HG02870 (cell line): ENCODE results near the gene SMIM9.
"Not testable (repeated sequence)": the region's sequence is repeated elsewhere in the genome, so short reads cannot be mapped to it uniquely, and the experiment has no call there.

Source experiments
- ATAC-seq: cut with Tn5 transposase; IDR thresholded peaks from one replicate; pipeline ENCODE4 v1.9.1; 2021; ENCODE audit warnings: mild to moderate bottlenecking, moderate library complexity; ENCODE audit not compliant: unreplicated experiment

The SMIM9 gene

GRCh38 chrX:154834562-154834961 is at the start of gene SMIM9:
SMIM9 (minus strand) TSS chrX:154834662; CDS start chrX:154830856, 3,806 bp downstream.
- ATAC-seq: no peak

- ATAC-seq: not testable (repeated sequence)
Measured at GRCh38 chrX:154884069-154884468, 49.6 kb upstream of the SMIM9 start.

DNA sequence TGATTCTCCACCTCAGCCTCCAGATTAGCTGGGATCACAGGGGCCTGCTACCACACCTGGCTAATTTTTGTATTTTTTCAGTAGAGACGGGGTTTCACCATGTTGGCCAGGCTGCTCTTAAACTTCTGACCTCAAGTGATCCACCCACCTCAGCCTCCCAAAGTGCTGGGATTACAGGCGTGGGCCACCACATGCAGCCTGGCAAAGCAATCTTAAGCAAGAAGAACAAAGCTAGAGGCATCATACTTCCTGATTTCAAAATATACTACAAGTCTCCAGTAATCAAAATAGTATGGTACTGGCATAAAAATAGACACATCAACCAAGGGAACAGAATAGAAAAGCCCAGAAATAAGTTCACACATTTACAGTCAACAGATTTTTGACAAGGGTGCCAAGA is 38.9 kb upstream of the SMIM9 start:
- ATAC-seq: no peak

- not testable (repeated sequence) for ATAC-seq
Measured at GRCh38 chrX:154868522-154868921, 34.1 kb upstream of the SMIM9 start.

GRCh38 chrX:154855256-154855655 is 20.8 kb upstream of the SMIM9 start:
- ATAC-seq: no peak

DNA sequence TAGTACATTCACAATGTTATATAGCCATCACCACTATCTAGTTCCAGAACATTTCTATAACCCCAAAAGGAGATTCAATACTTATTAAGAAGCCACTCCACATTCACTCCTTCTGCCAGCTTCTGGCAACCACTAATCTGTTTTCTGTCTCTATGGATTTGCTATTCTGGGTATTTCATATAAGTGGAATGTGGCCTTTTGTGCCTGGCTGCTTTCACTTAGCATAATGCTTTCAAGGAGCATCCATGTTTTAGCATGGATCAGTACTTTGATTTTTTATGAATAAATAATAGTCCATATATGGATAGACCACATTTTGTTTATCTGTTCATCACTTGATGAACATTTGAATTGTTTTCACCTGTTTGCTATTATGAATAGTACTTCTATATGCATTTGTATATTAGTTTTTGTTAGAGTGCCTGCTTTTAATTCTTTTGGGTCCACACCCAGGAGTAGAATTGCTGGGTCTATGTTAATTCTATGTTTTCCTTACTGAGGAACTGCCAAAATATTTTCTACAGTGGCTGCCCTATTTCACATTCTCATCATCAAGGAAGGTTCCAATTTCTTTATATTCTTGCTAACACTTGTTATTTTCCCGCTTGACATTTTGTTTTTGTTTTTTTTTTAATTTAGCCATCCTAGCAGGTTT is 16.6 kb upstream of the SMIM9 start:
- no peak for ATAC-seq

GRCh38 chrX:154840856-154841255 is 6.4 kb upstream of the SMIM9 start:
- no peak for ATAC-seq

- ATAC-seq: no peak
Measured at GRCh38 chrX:154836163-154836562, 1.7 kb upstream of the SMIM9 start.

GRCh38 chrX:154833746-154834274 is 652 bp downstream of the SMIM9 start:
- no peak for ATAC-seq

DNA sequence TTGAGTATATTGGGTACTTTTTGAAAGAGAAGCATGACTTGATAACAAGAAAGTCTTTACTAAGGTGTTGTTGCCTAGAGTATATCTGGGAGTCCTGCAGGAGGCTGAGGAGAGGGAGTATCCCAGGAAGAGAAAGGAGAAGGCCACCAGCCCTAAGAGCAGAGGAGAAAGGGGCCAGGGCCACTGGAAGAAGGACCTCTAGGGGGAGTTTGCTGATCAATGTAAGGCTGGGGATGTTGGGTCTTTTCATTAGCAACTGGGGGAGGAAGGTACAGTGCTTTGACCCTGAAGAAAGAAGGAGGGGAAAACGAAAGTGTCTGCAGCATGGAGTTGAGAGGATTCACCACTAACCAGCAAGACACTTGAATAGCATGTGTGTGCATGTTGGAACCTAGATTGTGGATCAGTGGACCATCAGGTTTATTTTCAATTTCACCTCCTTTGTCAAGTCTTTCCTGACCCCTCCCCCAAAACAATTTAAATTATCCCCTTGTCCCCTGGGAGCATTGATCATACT is 4.5 kb downstream of the SMIM9 start:
- ATAC-seq: no peak

DNA sequence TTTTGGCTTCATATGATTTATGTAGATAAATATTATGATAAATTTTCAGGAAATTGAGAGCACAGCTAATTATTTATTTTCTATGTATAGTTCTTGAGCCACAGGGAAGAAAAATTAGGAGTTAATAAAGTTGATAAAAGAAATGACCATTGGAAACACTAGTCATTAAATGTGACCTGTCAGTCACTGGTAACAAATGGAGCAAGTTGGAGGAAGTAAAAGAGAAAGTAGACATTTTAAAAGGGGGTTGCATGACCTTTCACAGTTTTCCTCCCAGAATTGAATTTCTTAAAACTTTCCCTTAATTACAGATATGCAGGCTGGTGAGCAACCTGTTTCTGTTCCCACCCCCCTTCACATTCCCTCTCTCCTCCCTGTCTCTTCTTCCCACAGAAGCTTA is 5.3 kb downstream of the SMIM9 start:
- ATAC-seq: no peak

DNA sequence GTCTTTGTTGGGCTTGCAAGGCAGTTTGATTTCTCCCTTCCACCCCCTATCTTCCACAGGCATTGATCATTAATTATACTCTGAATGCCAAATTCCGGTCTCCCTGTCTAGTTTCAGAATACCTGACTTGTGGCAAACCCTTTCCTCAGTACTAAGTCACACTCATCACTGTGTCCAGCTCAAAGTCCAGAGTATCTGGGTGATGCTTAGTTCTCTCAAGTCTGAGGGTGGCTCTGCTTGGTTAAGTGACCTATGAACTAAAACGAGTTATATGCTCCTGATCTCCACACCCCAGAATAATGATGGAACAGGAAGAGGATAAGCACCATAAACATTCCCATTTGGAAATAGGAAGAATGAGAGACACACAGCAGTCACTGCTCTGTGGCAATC is 6.5 kb downstream of the SMIM9 start:
- no peak for ATAC-seq

- ATAC-seq: peak; percentile 81
Measured at GRCh38 chrX:154827194-154828015, 7.1 kb downstream of the SMIM9 start.

GRCh38 chrX:154825586-154825985 is 8.9 kb downstream of the SMIM9 start:
- ATAC-seq: not testable (repeated sequence)

DNA sequence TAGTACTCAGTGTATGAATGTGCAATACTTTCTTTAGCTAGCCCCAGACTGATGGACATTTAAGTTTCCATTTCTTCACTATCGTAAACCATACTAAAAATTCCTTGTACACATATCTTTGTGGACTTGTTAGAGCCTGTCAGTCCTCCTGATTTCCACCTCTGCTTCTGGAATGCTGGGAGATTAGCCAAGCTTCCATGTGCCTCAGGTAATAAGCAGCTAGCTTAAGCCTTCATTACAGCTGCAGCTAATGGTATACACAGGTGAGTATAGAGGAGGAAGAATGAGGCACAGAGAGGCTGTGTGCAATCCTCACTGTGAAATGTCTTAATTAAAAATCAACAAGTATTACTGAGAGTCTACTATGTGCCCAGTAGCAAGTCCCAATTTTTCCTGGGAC is 9.8 kb downstream of the SMIM9 start:
- no peak for ATAC-seq

DNA sequence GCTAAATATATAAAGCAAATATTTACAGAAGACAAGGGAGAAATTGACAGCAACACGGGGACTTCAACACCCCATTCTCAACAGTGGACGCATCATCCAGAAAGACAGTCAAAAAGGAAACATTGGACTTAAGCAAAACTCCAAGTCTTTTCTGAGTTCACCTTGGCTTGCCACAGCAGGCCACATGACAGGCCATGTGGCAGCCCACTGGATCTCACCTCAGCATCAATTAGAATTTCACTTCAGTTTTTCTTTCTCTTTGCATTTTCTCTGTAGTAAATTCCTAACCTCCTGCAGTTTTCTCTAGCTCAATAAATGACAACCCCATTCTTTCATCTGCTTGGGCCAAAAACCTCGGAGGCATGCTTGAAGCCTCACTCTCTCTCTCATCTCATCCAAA is 12.4 kb downstream of the SMIM9 start:
- no peak for ATAC-seq

GRCh38 chrX:154821523-154821922 is 12.9 kb downstream of the SMIM9 start:
- no peak for ATAC-seq

- ATAC-seq: no peak
Measured at GRCh38 chrX:154819771-154820341, 14.6 kb downstream of the SMIM9 start.

DNA sequence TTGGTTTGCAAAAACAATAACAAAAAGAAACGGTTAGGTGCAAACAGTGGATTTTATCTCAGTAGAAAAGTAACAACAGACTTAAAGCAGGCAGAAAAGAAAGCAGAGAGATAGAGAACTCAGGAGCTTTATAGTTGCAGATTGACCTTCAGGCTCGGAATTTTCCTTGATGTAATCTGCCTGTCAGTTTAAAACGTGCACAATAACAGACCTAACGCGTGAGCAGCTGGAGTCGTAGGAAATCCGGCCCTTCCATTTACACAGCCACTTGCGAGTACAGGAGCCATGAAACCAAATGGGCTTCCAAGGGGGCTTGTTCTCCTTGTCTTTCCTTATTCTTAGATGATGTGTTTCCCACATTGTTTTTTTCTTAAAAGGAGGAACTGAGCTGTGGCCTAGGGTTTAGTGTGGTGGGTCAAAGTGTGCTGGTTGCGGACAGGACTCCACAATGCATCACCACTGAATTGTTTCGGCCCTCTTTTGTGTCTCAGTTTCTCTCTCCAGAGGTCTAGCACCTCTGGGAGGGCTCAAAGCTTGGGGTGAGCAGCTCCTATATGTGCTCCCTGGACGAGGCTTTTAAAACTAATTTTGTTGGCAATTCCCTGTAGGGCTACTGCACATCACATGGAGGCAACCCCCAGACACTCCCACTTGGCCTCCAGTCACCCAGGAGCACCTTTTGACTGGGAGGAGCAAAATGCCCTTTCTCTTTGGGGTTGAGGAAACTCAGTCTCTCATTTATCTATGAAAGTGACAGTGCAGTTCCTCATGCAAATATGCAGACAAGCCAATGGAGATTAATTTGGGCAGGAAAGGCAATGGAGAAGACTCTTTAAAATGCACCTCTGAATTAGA is 15.3 kb downstream of the SMIM9 start:
- no peak for ATAC-seq

DNA sequence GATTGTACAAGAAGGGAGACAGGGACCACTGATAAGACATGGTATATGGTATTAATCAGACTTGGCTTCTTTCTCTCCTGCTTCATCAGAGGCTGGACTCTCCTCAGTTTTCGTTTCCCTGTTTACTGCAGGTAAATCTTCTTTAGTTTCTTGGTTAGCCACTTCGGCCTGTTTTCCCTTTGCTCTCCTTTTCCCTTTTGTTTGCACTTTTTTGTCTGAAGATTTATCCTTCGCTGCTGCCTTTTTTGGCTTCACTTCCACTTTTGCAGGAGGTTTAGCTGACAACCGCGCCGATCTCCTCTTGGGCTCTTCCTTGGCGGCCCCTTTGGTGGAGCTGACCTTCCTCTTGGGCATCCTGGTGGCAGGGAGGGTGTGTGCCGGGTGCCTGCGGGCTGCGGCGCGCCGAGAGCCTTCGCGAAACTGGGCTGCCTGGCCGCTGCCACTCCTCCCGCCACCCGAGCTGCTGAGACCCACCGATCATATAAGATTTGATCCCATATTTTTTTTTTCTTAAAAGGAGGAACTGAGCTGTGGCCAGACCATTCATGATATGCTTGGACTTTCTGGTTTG is 17.3 kb downstream of the SMIM9 start:
- not testable (repeated sequence) for ATAC-seq
